NCI-H345 treated with DMSO at 0.1 percent for 48 hours (cell line): ENCODE measurements around the gene RXFP1.
"Not testable (repeated sequence)": the region's sequence is repeated elsewhere in the genome, so short reads cannot be mapped to it uniquely, and the experiment has no call there.

Experiments
- DNase-seq: peaks from one replicate; lab custom pipeline; 2025; ENCODE audit not compliant: unreplicated experiment; lab: John Stamatoyannopoulos, UW

RXFP1 gene

DNA sequence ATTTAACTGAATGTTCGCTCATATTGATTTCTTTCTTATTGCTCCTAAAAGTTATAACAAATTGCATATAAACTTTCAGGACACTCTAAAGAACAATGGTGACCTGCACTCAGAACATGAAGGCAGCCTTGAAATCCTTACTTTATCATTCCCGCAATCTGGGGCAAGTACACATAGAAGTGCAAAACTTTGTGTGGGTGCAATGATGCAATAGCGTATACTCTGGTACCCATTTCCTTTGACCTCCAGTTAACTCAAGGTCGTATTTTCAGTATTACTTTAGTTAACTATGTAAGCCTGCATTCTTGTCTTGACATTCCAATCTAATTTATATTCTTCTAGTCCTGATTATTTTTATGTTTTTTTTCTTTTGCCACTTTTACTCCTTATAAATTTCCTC, 85.3 kb downstream of the RXFP1 start:
- DNase-seq = no peak

DNA sequence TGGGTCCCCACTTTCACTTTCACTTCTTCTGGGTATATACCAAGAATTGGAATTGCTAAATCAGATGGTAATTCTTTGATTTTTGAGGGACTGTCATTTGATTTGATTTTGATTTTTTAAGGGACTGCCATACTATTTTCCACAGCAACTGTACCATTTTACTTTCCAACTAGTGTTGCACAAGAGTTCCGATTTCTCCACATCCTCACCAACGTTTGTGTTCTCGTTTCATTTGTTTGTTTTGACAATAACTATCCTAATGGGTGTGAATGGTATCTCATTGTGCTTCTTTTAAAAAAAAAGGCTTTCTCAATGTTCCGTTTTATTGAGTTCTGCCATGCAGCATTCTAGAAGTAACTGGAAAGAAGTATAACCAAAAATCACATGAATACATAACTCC, 87.4 kb downstream of the RXFP1 start:
- no peak for DNase-seq

DNA sequence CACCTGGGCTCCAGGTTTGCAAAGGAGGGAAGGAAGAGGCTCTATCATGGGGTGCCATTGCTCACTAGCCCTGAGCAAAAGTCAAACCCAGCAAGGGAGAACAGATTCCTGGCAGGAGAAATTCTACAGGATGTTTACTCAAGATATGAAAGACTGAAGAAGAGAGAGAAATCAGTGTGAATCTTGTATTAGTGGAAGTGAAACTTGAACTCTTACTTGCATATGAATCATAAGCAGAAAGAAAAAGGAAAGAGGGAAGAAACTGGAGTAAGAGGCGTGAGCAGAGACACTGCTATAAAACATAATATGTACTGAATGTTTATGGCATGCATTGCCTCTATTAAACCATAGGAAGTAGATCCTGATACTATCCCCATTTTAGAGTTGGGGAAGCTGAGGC, 89.1 kb downstream of the RXFP1 start:
- no peak for DNase-seq

GRCh38 chr4:158613046-158613445, 91.4 kb downstream of the RXFP1 start:
- DNase-seq = no peak

- no peak for DNase-seq
Measured at GRCh38 chr4:158617956-158618355, 96.3 kb downstream of the RXFP1 start.

DNA sequence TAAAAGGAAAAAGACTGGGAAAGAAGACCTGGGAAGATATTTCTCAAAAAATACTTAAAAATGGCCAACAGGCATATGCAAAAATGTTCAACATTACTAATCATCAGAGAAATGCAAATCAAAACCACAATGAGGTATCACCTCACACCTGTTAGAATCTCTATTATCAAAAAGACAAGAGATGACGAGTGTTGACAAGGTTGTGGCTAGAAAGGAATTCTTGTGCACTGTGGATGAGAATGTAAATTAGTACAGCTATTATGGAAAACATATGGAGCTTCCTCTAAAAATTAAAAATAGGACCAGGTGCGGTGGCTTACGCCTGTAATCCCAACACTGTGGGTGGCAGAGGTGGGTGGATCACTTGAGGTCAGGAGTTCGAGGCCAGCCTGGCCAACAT, 100.0 kb downstream of the RXFP1 start:
- DNase-seq = no peak

DNA sequence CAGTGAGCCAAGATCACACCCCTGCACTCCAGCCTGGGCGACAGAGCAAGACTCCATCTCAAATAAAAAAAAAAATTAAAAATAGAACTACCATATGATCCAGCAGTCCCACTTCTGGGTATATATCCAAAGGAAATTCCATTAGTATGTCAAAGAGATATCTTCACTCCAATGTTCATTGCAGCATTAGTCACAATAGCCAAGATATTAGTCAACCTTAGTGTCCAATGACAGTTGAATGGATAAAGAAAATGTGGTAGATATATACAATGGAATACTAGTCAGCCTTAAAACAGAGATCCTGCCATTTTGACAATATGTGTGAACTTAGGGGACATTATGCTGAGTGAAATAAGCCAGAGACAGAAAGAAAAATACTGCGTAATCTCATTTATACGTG, 100.6 kb downstream of the RXFP1 start:
- DNase-seq = no peak

DNA sequence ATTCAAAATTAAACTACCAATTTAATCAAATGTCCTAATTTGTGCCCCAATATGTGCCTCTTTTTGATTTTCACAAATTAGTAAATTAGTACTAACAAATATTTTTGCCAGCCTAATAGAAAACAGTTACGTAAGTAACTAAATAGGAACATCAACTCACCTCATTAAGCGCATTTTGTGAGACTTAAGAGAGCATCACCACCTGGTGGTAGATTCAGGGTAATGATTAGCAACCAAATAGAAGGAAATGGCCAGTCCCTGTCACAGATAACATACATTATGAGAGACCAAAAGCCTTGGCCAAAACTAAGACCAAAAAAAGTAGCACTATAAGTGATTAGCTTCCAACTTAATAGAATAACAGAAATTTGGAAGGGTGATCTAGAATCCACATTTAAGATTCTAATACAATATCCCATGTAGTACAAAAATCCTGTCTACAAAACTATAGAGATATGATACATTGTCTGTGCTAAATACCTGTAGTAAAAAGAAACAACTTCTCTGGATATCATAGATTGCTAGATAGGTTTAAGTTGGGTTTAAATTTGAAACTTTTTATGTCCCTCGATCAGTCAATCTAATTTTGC, 103.3 kb downstream of the RXFP1 start:
- DNase-seq = peak; percentile 33

- DNase-seq = no peak
Measured at GRCh38 chr4:158625544-158625943, 103.9 kb downstream of the RXFP1 start.

DNA sequence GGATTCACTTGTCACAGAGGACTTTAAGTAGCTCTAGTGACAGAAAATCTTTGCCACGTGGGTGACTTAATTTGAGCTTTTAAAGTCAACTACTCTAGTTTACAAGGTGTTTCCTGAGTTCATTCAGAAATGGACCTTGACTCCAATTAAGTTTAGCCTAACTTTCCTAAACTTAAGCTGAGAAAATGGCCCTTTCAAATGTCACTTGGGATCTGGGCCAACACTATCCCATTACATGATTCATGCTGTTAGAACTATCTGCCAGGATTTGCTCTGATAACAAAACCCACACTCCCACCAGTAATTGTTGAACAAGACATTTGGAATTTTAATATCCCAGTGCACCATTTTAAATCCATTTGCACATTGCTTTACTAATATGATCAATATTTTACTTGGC, 109.2 kb downstream of the RXFP1 start:
- no peak for DNase-seq

DNA sequence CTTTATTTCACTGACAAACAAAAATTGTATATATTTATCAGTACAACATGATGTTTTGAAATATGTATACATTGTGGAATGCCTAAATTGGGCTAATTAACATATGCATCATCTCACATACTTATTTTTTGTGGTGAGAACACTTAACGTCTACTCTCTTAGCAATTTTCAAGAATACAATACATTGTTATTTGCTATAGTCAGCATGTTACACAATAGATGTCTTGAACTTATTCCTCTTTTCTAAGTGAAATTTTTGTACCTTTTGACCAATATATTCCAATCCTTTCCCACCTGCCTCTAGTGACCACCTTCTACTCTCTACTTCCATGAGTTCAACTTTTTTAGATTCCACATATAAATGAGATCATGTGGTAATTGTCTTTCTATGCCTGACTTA, 114.9 kb downstream of the RXFP1 start:
- DNase-seq = no peak

DNA sequence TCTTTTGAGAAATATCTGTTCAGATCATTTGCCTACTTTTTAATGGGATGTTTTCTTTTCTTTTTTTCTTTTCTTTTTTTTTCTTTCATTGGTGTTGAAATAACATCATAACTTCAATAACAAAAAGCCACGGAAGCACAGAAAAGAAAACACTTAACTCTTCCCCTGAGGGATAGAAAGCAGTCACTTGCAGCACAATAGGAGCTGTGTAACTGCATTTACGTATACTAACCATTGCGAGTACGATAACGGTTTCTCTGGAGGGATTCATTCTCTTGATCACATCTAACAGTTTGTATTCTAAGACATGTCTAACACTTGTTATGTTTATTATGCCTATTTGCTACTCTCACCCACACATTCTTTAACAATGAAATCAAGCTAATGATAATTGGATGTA, 122.7 kb downstream of the RXFP1 start:
- DNase-seq = no peak

- DNase-seq = no peak
Measured at GRCh38 chr4:158644760-158645159, 123.1 kb downstream of the RXFP1 start.

GRCh38 chr4:158649111-158649680, 127.5 kb downstream of the RXFP1 start:
- DNase-seq = no peak

DNA sequence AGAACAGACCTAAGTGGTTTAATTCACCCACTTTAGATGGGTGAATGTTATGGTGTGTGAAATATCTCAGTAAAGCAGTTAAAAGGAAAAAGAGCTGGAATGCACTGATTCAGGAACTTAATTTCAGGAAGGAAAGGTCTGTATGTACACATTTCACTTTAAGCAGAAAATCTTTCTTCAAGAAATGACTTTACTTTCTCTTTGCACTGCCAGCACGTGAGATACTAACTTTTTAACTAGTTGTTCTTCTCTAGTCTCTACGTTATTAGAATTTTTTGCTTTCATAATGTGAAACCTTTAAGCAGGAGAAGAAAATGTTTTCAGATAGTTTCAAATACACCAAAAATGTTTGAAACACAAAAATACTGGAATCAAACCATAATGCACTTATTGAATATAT, 131.2 kb downstream of the RXFP1 start:
- DNase-seq = no peak

GRCh38 chr4:158656439-158656838, 134.8 kb downstream of the RXFP1 start:
- no peak for DNase-seq

DNA sequence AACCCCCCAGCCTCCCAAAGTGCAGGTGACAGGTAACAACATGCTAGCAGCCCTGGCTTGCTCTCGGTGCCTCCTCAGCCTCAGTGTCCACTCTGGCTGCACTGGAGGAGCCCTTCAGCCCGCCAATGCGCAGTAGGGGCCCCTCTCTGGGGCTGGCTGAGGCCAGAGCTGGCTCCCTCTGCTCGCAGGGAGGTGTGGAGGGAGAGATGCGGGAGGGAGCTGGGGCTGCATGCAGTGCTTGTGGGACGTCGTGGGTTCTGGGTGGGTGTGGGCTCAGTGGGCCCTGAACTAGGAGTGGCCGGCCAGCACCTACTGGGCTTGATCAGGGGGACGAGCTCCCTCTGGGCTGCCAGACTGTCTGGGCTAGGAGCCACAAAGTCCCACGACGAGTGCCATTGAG, 135.6 kb downstream of the RXFP1 start:
- DNase-seq = no peak

GRCh38 chr4:158663255-158663654, 141.6 kb downstream of the RXFP1 start:
- not testable (repeated sequence) for DNase-seq

DNA sequence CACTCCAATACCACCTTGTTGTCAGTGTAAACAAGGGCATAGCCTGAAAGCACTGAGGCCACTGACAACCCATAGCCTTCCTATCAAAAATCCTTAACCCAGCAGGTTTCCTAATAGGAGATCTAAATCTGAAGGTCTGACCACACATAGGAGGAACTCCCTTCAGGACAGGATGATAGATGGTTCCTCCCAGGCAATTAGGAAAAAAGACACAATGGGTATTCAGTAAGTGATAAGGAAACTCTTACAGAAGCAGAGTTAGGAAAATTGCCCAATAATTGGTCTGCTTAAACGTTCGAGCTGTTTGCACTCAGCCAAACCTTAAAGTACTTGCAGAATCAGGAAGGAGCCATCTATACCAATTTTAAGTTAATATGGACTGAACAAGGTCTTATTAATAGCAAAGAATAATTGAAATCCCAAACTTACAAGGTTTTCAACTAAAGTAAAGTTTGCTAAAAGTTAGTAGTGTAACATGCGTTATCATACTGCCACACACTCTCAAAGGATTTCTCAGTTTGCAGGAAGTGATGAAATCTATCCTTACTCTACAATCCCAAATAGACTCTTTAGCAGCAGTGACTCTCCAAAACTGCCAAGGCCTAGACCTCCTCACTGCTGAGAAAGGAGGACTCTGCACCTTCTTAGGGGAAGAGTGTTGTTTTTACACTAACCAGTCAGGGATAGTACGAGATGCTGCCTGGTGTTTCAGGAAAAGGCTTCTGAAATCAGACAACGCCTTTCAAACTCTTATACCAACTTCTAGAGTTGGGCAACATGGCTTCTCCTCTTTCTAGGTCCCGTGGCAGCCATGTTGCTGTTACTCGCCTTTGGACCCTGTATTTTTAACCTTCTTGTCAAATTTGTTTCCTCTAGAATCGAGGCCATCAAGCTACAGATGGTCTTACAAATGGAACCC, 142.3 kb downstream of the RXFP1 start:
- not testable (repeated sequence) for DNase-seq

- DNase-seq = no peak
Measured at GRCh38 chr4:158664806-158665205, 143.1 kb downstream of the RXFP1 start.

DNA sequence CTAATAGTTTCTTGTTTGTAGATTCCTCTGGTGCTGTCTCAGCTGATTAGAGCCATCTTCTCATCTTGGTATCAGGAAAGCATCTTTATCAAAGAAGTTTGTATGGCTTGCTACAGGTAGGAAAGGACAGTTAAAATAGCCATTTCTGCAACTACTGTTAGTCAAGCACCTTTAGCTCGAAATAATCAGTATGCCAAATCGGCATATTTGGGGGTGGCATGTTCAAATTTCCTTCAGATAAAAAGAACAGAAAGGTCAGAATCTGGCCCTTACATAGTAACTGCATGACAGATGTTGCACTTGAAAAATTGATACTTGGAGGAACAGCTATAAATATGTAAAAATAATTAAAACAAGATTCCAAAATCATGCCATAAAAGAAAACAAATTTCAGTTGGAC, 145.2 kb downstream of the RXFP1 start:
- DNase-seq = no peak

DNA sequence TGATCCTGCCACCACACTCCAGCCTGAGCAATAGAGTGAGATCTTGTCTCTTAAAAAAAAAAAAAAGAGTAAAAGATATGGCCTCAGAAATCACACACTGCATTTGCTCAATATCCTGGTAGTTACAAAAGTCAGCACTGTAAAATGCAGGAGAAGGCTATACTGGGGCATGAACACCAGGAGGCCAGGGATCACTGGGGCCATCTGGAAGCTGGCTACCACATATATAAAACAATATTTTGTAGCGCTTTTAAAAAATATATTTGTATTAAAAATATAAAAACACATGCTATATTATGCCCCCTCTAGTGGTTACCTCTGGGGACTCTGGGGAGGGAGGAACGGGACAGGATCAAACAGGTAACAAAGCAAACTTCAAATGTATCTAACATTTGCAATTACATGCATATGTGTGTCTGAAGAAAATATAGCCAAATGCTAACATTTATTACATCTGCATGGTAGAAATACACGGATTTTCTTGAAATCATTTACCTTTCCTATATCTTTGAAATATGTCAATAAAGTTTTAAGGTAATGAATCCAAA, 146.0 kb downstream of the RXFP1 start:
- no peak for DNase-seq
